Activated CD4-positive, alpha-beta T cell treated with anti-CD3 and anti-CD28 coated beads, Interleukin-2, Interleukin-4, amounts not matched to agents 100 ng/mL and 50 ng/mL, durations not matched to agents 16 hours and 8 hours (primary cell): ENCODE measurements around the gene DNAJB12.
"Not testable (repeated sequence)": the region's sequence is repeated elsewhere in the genome, so short reads cannot be mapped to it uniquely, and the experiment has no call there.

ENCODE experiments used
- DNase-seq: peaks from one replicate; pipeline ENCODE4 v3.0.0-alpha.2; 2020; ENCODE audit warnings: low spot score

DNAJB12 gene

GRCh38 chr10:72331575-72332422 is 22.9 kb downstream of the DNAJB12 start:
- peak; percentile 95 for DNase-seq

GRCh38 chr10:72330069-72330426 is 24.7 kb downstream of the DNAJB12 start:
- no peak for DNase-seq

- DNase-seq: no peak
Observed at GRCh38 chr10:72329290-72330068, 25.2 kb downstream of the DNAJB12 start.

- DNase-seq: no peak
Observed at GRCh38 chr10:72328829-72329204, 25.9 kb downstream of the DNAJB12 start.

GRCh38 chr10:72328045-72328828 is 26.5 kb downstream of the DNAJB12 start:
- no peak for DNase-seq

- peak; percentile 81 for DNase-seq
Observed at GRCh38 chr10:72326665-72327603, 27.8 kb downstream of the DNAJB12 start.

GRCh38 chr10:72325243-72326175 is 29.2 kb downstream of the DNAJB12 start:
- not testable (repeated sequence) for DNase-seq

GRCh38 chr10:72323771-72324191 is 30.9 kb downstream of the DNAJB12 start:
- DNase-seq: no peak

GRCh38 chr10:72323108-72323749 is 31.5 kb downstream of the DNAJB12 start:
- DNase-seq: no peak

GRCh38 chr10:72322280-72323058 is 32.2 kb downstream of the DNAJB12 start:
- DNase-seq: no peak

GRCh38 chr10:72322030-72322279 is 32.8 kb downstream of the DNAJB12 start:
- DNase-seq: no peak

- no peak for DNase-seq
Observed at GRCh38 chr10:72321248-72322029, 33.3 kb downstream of the DNAJB12 start.

GRCh38 chr10:72320676-72321247 is 34.0 kb downstream of the DNAJB12 start:
- peak; percentile 90 for DNase-seq

- DNase-seq: peak; percentile 92
Observed at GRCh38 chr10:72319416-72320254, 35.1 kb downstream of the DNAJB12 start.

- no peak for DNase-seq
Observed at GRCh38 chr10:72318418-72319262, 36.1 kb downstream of the DNAJB12 start.
